ENCODE results near the gene NFKB1.

The NFKB1 gene

GRCh38 chr4:102534845-102535244, 33.7 kb downstream of the NFKB1 start:
- H3K4me3 ChIP-seq (ENCODE audit: low read length) = no peak overlapping the region

GRCh38 chr4:102535398-102536082, 34.4 kb downstream of the NFKB1 start:
- H3K4me1 ChIP-seq (ENCODE audit: control insufficient read depth, low read depth, low read length) = no peaks in the 10 kb centered on the region
- no peaks in the 10 kb centered on the region for H3K27me3 ChIP-seq (ENCODE audit: control insufficient read depth, insufficient read depth, low read length)
- no peak overlapping the region for H3K27ac ChIP-seq (ENCODE audit: low read length)
- no peaks in the 10 kb centered on the region for H3K36me3 ChIP-seq (ENCODE audit: control insufficient read depth, low read depth, low read length)
- no peak overlapping the region for H3K9ac ChIP-seq (ENCODE audit: low read length)
- no peak overlapping the region for H3K4me3 ChIP-seq (ENCODE audit: low read length)
- no peaks in the 10 kb centered on the region for H3K9me3 ChIP-seq (ENCODE audit: control insufficient read depth, low read depth, low read length)

More at GRCh38 chr4:102534845-102535244, 33.7 kb downstream of the NFKB1 start:
- Histone ChIP-seq H3K36me3 (ENCODE audit: control insufficient read depth, low read depth, low read length) (no peaks in the 10 kb centered on the region), H3K9me3 (ENCODE audit: control insufficient read depth, low read depth, low read length) (no peaks in the 10 kb centered on the region), H3K27ac (ENCODE audit: low read length) (no peak overlapping the region), H3K27me3 (ENCODE audit: control insufficient read depth, insufficient read depth, low read length) (no peaks in the 10 kb centered on the region), H3K4me1 (ENCODE audit: control insufficient read depth, low read depth, low read length) (no peaks in the 10 kb centered on the region), H3K9ac (ENCODE audit: low read length) (no peak overlapping the region)

DNA sequence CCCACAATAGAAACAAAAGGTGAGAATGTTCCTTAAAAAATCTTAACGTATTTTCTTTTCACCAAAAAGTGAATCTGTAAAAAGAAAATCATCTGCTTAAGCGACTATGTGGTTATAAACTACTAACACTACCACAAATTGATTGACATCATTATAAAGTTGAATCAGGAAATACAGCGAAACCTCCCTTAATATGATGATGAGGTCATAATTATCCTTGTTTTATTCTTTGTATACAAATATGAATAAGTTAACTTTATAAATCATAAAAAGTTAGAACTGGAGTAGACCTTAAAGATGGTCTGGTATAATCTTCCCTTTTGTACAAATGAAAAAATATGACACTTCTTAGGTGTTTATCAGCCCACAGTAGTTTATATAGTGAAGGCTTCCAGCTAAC, 35.6 kb downstream of the NFKB1 start:
- Histone ChIP-seq H3K9ac (ENCODE audit: low read length) (no peak overlapping the region), H3K4me3 (ENCODE audit: low read length) (no peak overlapping the region), H3K36me3 (ENCODE audit: control insufficient read depth, low read depth, low read length) (no peaks in the 10 kb centered on the region), H3K27me3 (ENCODE audit: control insufficient read depth, insufficient read depth, low read length) (no peaks in the 10 kb centered on the region), H3K27ac (ENCODE audit: low read length) (no peak overlapping the region), H3K4me1 (ENCODE audit: control insufficient read depth, low read depth, low read length) (no peaks in the 10 kb centered on the region), H3K9me3 (ENCODE audit: control insufficient read depth, low read depth, low read length) (no peaks in the 10 kb centered on the region)

- Histone ChIP-seq H3K9me3 (ENCODE audit: control insufficient read depth, low read depth, low read length) (no peaks in the 10 kb centered on the region), H3K4me3 (ENCODE audit: low read length) (no peak overlapping the region), H3K27me3 (ENCODE audit: control insufficient read depth, insufficient read depth, low read length) (no peaks in the 10 kb centered on the region), H3K27ac (ENCODE audit: low read length) (no peak overlapping the region), H3K9ac (ENCODE audit: low read length) (no peak overlapping the region), H3K4me1 (ENCODE audit: control insufficient read depth, low read depth, low read length) (no peaks in the 10 kb centered on the region), H3K36me3 (ENCODE audit: control insufficient read depth, low read depth, low read length) (no peaks in the 10 kb centered on the region)
Measured at GRCh38 chr4:102537269-102537668, 36.1 kb downstream of the NFKB1 start.

GRCh38 chr4:102541697-102542096, 40.5 kb downstream of the NFKB1 start:
- no peak overlapping the region for H3K9ac ChIP-seq (ENCODE audit: low read length)
- H3K4me3 ChIP-seq (ENCODE audit: low read length) = no peak overlapping the region
- H3K27me3 ChIP-seq (ENCODE audit: control insufficient read depth, insufficient read depth, low read length) = no peaks in the 10 kb centered on the region
- H3K4me1 ChIP-seq (ENCODE audit: control insufficient read depth, low read depth, low read length) = no peaks in the 10 kb centered on the region
- H3K36me3 ChIP-seq (ENCODE audit: control insufficient read depth, low read depth, low read length) = no peaks in the 10 kb centered on the region
- H3K9me3 ChIP-seq (ENCODE audit: control insufficient read depth, low read depth, low read length) = no peaks in the 10 kb centered on the region
- no peak overlapping the region for H3K27ac ChIP-seq (ENCODE audit: low read length)

GRCh38 chr4:102543030-102543928, 42.1 kb downstream of the NFKB1 start:
- Histone ChIP-seq H3K9ac (ENCODE audit: low read length) (no peak overlapping the region), H3K27ac (ENCODE audit: low read length) (no peak overlapping the region), H3K36me3 (ENCODE audit: control insufficient read depth, low read depth, low read length) (no peaks in the 10 kb centered on the region), H3K27me3 (ENCODE audit: control insufficient read depth, insufficient read depth, low read length) (no peaks in the 10 kb centered on the region), H3K4me1 (ENCODE audit: control insufficient read depth, low read depth, low read length) (no peaks in the 10 kb centered on the region), H3K9me3 (ENCODE audit: control insufficient read depth, low read depth, low read length) (no peaks in the 10 kb centered on the region), H3K4me3 (ENCODE audit: low read length) (no peak overlapping the region)

- no peaks in the 10 kb centered on the region for H3K27me3 ChIP-seq (ENCODE audit: control insufficient read depth, insufficient read depth, low read length)
- H3K4me1 ChIP-seq (ENCODE audit: control insufficient read depth, low read depth, low read length) = no peaks in the 10 kb centered on the region
- H3K9ac ChIP-seq (ENCODE audit: low read length) = no peak overlapping the region
- H3K36me3 ChIP-seq (ENCODE audit: control insufficient read depth, low read depth, low read length) = no peaks in the 10 kb centered on the region
- no peaks in the 10 kb centered on the region for H3K9me3 ChIP-seq (ENCODE audit: control insufficient read depth, low read depth, low read length)
- no peak overlapping the region for H3K27ac ChIP-seq (ENCODE audit: low read length)
- H3K4me3 ChIP-seq (ENCODE audit: low read length) = no peak overlapping the region
Measured at GRCh38 chr4:102546635-102547034, 45.5 kb downstream of the NFKB1 start.

DNA sequence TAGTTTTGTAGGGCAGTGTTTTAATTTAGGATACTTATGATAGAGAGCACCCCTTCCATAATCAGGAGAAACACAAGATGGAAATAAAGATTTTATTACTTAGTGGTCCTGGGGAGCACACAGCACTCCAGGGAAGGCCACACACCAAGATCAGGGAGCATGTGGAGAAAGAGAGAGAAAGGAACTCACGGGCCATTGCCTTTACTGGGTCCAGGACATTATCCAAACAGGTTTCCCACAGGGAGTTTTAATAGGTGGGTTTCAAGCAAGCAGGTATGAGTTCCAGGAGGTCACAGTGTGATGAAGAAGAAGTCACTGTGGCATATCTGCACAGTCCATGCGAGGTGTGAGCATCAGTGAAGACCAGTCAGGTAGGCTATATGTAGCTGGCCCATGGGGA, 46.8 kb downstream of the NFKB1 start:
- Histone ChIP-seq H3K27me3 (ENCODE audit: control insufficient read depth, insufficient read depth, low read length) (no peaks in the 10 kb centered on the region), H3K4me1 (ENCODE audit: control insufficient read depth, low read depth, low read length) (no peaks in the 10 kb centered on the region), H3K9me3 (ENCODE audit: control insufficient read depth, low read depth, low read length) (no peaks in the 10 kb centered on the region), H3K27ac (ENCODE audit: low read length) (no peak overlapping the region), H3K36me3 (ENCODE audit: control insufficient read depth, low read depth, low read length) (no peaks in the 10 kb centered on the region), H3K9ac (ENCODE audit: low read length) (no peak overlapping the region), H3K4me3 (ENCODE audit: low read length) (no peak overlapping the region)

DNA sequence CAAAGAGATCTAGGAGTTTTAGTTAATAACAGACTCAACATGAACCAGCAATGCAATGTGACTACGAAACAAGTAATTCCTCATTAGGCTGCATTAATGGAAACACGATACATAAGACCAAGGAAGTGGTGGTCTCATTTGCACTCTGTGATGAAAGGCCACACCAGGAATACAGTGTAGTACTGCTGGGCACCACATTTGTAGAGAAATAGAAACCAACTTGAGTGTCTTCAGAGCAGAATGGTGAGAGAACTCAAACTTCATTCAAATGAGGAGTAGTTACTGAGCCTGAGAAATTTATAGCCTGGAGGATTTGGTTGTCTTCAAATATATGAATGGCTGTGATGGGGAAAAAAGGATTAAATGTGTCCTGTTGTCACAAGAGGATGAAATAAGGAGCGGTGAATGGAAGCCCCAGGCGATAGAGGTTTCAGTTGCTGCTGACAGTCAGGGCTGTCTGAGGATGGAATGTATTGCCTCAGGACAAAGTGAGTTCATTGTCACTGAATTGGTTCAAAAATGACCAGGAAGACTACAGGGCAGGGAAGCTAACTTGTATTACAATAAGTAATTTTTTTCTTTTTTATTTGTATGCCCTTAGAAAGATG, 50.9 kb downstream of the NFKB1 start:
- Histone ChIP-seq H3K27me3 (ENCODE audit: control insufficient read depth, insufficient read depth, low read length) (no peaks in the 10 kb centered on the region), H3K27ac (ENCODE audit: low read length) (no peak overlapping the region), H3K9ac (ENCODE audit: low read length) (no peak overlapping the region), H3K4me1 (ENCODE audit: control insufficient read depth, low read depth, low read length) (no peaks in the 10 kb centered on the region), H3K4me3 (ENCODE audit: low read length) (no peak overlapping the region), H3K36me3 (ENCODE audit: control insufficient read depth, low read depth, low read length) (no peaks in the 10 kb centered on the region), H3K9me3 (ENCODE audit: control insufficient read depth, low read depth, low read length) (no peaks in the 10 kb centered on the region)

GRCh38 chr4:102552781-102553180, 51.6 kb downstream of the NFKB1 start:
- H3K4me3 ChIP-seq (ENCODE audit: low read length) = no peak overlapping the region
- H3K36me3 ChIP-seq (ENCODE audit: control insufficient read depth, low read depth, low read length) = no peaks in the 10 kb centered on the region
- no peaks in the 10 kb centered on the region for H3K4me1 ChIP-seq (ENCODE audit: control insufficient read depth, low read depth, low read length)
- H3K9ac ChIP-seq (ENCODE audit: low read length) = no peak overlapping the region
- H3K27me3 ChIP-seq (ENCODE audit: control insufficient read depth, insufficient read depth, low read length) = no peaks in the 10 kb centered on the region
- no peak overlapping the region for H3K27ac ChIP-seq (ENCODE audit: low read length)
- no peaks in the 10 kb centered on the region for H3K9me3 ChIP-seq (ENCODE audit: control insufficient read depth, low read depth, low read length)

DNA sequence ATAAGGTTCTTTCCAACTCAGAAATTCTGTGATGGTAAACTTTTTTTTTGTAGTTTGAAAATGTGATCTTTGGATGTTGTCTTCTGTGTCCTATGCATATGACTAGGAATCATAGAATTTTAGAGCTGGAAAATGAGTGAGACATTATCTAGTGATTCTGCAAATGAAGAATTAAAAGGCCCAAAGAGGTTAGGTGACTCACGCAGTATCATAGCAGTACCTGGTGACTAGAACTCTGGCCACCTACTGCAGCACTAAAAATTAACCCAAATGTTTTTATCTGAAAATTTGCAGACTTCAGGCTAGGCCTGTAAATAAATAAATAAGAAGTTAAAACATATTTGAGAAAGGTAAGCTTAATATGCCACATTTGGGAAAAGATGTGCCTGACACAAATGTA, 52.8 kb downstream of the NFKB1 start:
- H3K9ac ChIP-seq (ENCODE audit: low read length) = no peak overlapping the region
- H3K36me3 ChIP-seq (ENCODE audit: control insufficient read depth, low read depth, low read length) = no peaks in the 10 kb centered on the region
- H3K27ac ChIP-seq (ENCODE audit: low read length) = no peak overlapping the region
- no peak overlapping the region for H3K4me3 ChIP-seq (ENCODE audit: low read length)
- H3K9me3 ChIP-seq (ENCODE audit: control insufficient read depth, low read depth, low read length) = no peaks in the 10 kb centered on the region
- no peaks in the 10 kb centered on the region for H3K27me3 ChIP-seq (ENCODE audit: control insufficient read depth, insufficient read depth, low read length)
- no peaks in the 10 kb centered on the region for H3K4me1 ChIP-seq (ENCODE audit: control insufficient read depth, low read depth, low read length)

All from iPS-18a (cell line).